Measurements from ENCODE around the gene WWOX. TPM values are rescaled to one million over a fixed set of nuclear protein-coding genes. Genes with fewer than 3 reads are reported as not detected.

WWOX gene
- total and polyA plus RNA-seq, 2 donors (not counting 3 experiments of a cell fraction or from before 2014, with no cell fraction given) = 6.2 to 12.5 TPM

- Histone ChIP-seq H3K79me2 (ENCODE audit: control insufficient read depth, insufficient read depth, low read length) (no peaks in the 10 kb centered on the region), H3K27ac (ENCODE audit: insufficient read depth, low read depth, low read length) (no peak overlapping the region), H3K36me3 (ENCODE audit: control insufficient read depth in 2 of 2, extremely low read depth in 1 of 2, insufficient read depth in 2 of 2, low read length in 2 of 2) (no peaks in the 10 kb centered on the region), H3K27me3 (ENCODE audit: control insufficient read depth in 2 of 2, insufficient read depth in 2 of 2, low read length in 2 of 2) (no peaks in the 10 kb centered on the region), H2AFZ (ENCODE audit: low read depth, low read length) (no peak overlapping the region), H3K9me1 (replicated peaks; ENCODE audit: control insufficient read depth, extremely low read depth, insufficient read depth, low read length) (no peaks in the 10 kb centered on the region), H3K4me2 (ENCODE audit: insufficient read depth, low read length) (no peak overlapping the region), H3K9me3 (replicated peaks; ENCODE audit: control insufficient read depth, insufficient read depth, low read length) (peaks cover 2% of the 10 kb centered on the region), H3K9ac (replicated peaks; ENCODE audit: extremely low read depth, insufficient read depth, low read length) (no peak overlapping the region), H3K4me3 (replicated peaks in 1 of 3; ENCODE audit: insufficient read depth in 1 of 3, low read depth in 1 of 3, low read length in 3 of 3) (no peak overlapping the region), H3K4me1 (ENCODE audit: control insufficient read depth, extremely low read depth, insufficient read depth, low read length) (no peaks in the 10 kb centered on the region), H4K20me1 (replicated peaks; ENCODE audit: control insufficient read depth, extremely low read depth, insufficient read depth, low read length) (no peaks in the 10 kb centered on the region)
- FAIRE-seq (no peak), DNase-seq (ENCODE audit: low read depth, low spot score) (no peak)
- no TSS peak for BruUV-seq (replicated peaks)
- intact Hi-C loops (cut with micrococcal nuclease) (no loop called here), dilution Hi-C loops (cut with MboI; ENCODE audit: extremely low pct_ligation_motif_present, low sequenced_read_pairs) (no loop called here)
- no peak for TF ChIP-seq MAX (IDR thresholded peaks at IDR 0.05; ENCODE audit: insufficient read depth, insufficient read length)
- no peak for TF ChIP-seq POLR2A (IDR thresholded peaks at IDR 0.05; ENCODE audit: low read depth, low read length)
- no peak for TF ChIP-seq FOS (IDR thresholded peaks at IDR 0.05; ENCODE audit: borderline replicate concordance, insufficient read depth, low read length)
- ChIA-PET CTCF (no interaction called here), POLR2A (no interaction called here)
Measured at GRCh38 chr16:78538292-78538691, 438.8 kb downstream of the WWOX start.

DNA sequence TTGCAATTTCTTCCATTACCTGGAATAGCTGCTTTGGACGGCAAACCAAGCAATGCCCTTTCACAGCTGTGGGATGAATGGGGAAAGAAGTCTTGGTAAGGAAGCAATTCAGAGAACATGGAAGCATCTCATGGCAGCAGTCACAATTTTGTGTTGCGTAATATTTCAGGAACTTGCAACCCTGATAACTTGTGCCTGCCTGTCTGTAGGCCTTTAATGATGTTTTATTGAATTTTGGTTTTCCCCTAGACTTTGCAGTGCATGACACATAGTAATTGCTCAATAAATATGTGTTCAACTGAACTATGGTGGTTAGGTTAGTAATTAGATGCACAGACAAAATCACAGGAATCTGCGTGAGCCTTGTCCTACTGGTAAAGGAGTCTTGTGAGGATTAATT lies 439.5 kb downstream of the WWOX start:
- dilution Hi-C loops (cut with MboI; ENCODE audit: extremely low pct_ligation_motif_present, low sequenced_read_pairs) = no loop called here
- H3K9ac ChIP-seq (replicated peaks; ENCODE audit: extremely low read depth, insufficient read depth, low read length) = no peak overlapping the region
- FAIRE-seq (no peak), DNase-seq (ENCODE audit: low read depth, low spot score) (no peak)
- no peaks in the 10 kb centered on the region for H3K27me3 ChIP-seq (ENCODE audit: control insufficient read depth in 2 of 2, insufficient read depth in 2 of 2, low read length in 2 of 2)
- no peaks in the 10 kb centered on the region for H3K36me3 ChIP-seq (ENCODE audit: control insufficient read depth in 2 of 2, extremely low read depth in 1 of 2, insufficient read depth in 2 of 2, low read length in 2 of 2)
- ChIA-PET POLR2A (no interaction called here), CTCF (no interaction called here)
- TF ChIP-seq, protein P1, sequence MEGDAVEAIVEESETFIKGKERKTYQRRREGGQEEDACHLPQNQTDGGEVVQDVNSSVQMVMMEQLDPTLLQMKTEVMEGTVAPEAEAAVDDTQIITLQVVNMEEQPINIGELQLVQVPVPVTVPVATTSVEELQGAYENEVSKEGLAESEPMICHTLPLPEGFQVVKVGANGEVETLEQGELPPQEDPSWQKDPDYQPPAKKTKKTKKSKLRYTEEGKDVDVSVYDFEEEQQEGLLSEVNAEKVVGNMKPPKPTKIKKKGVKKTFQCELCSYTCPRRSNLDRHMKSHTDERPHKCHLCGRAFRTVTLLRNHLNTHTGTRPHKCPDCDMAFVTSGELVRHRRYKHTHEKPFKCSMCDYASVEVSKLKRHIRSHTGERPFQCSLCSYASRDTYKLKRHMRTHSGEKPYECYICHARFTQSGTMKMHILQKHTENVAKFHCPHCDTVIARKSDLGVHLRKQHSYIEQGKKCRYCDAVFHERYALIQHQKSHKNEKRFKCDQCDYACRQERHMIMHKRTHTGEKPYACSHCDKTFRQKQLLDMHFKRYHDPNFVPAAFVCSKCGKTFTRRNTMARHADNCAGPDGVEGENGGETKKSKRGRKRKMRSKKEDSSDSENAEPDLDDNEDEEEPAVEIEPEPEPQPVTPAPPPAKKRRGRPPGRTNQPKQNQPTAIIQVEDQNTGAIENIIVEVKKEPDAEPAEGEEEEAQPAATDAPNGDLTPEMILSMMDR (IDR thresholded peaks at IDR 0.05; ENCODE audit: extremely low read depth in 1 of 2, insufficient read depth in 1 of 2, low read depth in 1 of 2, low read length in 2 of 2) = no peak
- no peak for TF ChIP-seq MYC (IDR thresholded peaks at IDR 0.05; ENCODE audit: low read depth, low read length)
- TF ChIP-seq GATA2 (IDR thresholded peaks at IDR 0.05; ENCODE audit: insufficient read depth, insufficient read length, low read depth, low read length) = no peak
- no peak for TF ChIP-seq POLR2A (IDR thresholded peaks at IDR 0.05; ENCODE audit: low read depth, low read length)
- TF ChIP-seq POLR2AphosphoS5 (IDR thresholded peaks at IDR 0.05; ENCODE audit: insufficient read depth, low read depth, low read length) = no peak
- no peak for TF ChIP-seq JUN (IDR thresholded peaks at IDR 0.05; ENCODE audit: borderline replicate concordance, insufficient read depth, insufficient read length, low read depth)
- TF ChIP-seq FOS (IDR thresholded peaks at IDR 0.05; ENCODE audit: borderline replicate concordance, insufficient read depth, low read length) = no peak
- TF ChIP-seq MAX (IDR thresholded peaks at IDR 0.05; ENCODE audit: insufficient read depth, insufficient read length) = no peak
- no peak for TF ChIP-seq EZH2 (IDR thresholded peaks at IDR 0.05; ENCODE audit: borderline replicate concordance, low read depth, low read length, severe bottlenecking)
- H3K9me3 ChIP-seq (replicated peaks; ENCODE audit: control insufficient read depth, insufficient read depth, low read length) = peaks cover 2% of the 10 kb centered on the region
- no peak overlapping the region for H2AFZ ChIP-seq (ENCODE audit: low read depth, low read length)
- no peak overlapping the region for H3K27ac ChIP-seq (ENCODE audit: insufficient read depth, low read depth, low read length)
- H3K79me2 ChIP-seq (ENCODE audit: control insufficient read depth, insufficient read depth, low read length) = no peaks in the 10 kb centered on the region
- H4K20me1 ChIP-seq (replicated peaks; ENCODE audit: control insufficient read depth, extremely low read depth, insufficient read depth, low read length) = no peaks in the 10 kb centered on the region
- H3K4me3 ChIP-seq (replicated peaks in 1 of 3; ENCODE audit: insufficient read depth in 1 of 3, low read depth in 1 of 3, low read length in 3 of 3) = no peak overlapping the region
- H3K9me1 ChIP-seq (replicated peaks; ENCODE audit: control insufficient read depth, extremely low read depth, insufficient read depth, low read length) = no peaks in the 10 kb centered on the region
- no peak overlapping the region for H3K4me2 ChIP-seq (ENCODE audit: insufficient read depth, low read length)
- intact Hi-C loops (cut with micrococcal nuclease) = no loop called here
- H3K4me1 ChIP-seq (ENCODE audit: control insufficient read depth, extremely low read depth, insufficient read depth, low read length) = no peaks in the 10 kb centered on the region
- no TSS peak for BruUV-seq (replicated peaks)
